ENCODE measurements around the gene MLLT10. TPM values are rescaled to one million over a fixed set of nuclear protein-coding genes. Genes with fewer than 3 reads are reported as not detected.

The MLLT10 gene
- total RNA-seq, 1 experiment from 2014 or later, result 58.4 TPM

DNA sequence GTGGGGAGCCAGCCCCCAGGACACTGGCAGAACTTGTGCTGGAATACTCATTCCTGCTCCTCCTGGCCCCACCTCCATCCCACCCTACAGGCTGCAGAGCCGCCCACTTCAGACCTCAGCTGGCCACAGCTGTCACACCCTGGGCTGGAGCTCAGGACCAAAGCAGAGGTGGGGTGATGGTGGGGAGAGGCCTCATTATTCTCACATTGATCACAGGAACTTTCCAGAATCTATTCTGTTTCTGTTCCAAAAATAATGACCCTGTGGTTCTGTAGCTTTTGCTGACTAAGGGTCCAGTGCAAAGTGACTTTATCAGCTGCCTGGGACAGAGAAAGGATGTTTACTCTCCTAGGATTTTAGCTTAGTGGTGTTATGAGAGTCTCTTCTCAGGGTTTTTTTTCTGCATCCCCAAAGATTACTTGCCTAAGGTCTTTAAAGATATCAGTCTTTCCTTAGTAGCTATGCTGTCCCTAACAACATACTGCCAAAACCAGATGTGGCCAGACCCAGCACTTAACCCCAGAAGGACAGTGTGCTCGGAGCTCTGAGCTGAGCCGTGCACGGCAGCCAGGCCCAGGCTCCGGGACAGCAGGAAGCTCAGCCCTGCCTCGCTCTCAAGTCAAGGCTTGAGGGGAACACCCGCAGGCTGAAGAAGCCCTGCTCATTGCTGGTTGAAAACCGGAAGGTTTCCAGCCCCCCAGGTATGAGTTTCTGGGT, 223.3 kb downstream of the MLLT10 start:
- ChIA-PET CTCF (no interaction called here), POLR2A (ENCODE audit: low non-redundant PET) (no interaction called here)
- no TSS peak for BruUV-seq (replicated peaks)
- no peaks in the 10 kb centered on the region for H3K4me1 ChIP-seq (ENCODE audit: insufficient read depth, low read length, poor library complexity, severe bottlenecking)
- no peak overlapping the region for H3K4me3 ChIP-seq (ENCODE audit: low read depth, low read length, poor library complexity, severe bottlenecking)
- no peak for DNase-seq (ENCODE audit: low spot score)
- no peaks in the 10 kb centered on the region for H3K27me3 ChIP-seq (replicated peaks; ENCODE audit: insufficient read depth, low read depth, low read length, poor library complexity)
- H3K27ac ChIP-seq (ENCODE audit: low read depth, low read length, poor library complexity, severe bottlenecking), result no peak overlapping the region
- H3K36me3 ChIP-seq (ENCODE audit: insufficient read depth, low read length, poor library complexity, severe bottlenecking), result no peaks in the 10 kb centered on the region
- intact Hi-C loops (cut with micrococcal nuclease; ENCODE audit: unreplicated experiment), result no loop called here
- TF ChIP-seq EZH2 (IDR thresholded peaks at IDR 0.05; ENCODE audit: borderline replicate concordance, low read depth, low read length, poor library complexity, severe bottlenecking), result no peak
- TF ChIP-seq, protein P1, sequence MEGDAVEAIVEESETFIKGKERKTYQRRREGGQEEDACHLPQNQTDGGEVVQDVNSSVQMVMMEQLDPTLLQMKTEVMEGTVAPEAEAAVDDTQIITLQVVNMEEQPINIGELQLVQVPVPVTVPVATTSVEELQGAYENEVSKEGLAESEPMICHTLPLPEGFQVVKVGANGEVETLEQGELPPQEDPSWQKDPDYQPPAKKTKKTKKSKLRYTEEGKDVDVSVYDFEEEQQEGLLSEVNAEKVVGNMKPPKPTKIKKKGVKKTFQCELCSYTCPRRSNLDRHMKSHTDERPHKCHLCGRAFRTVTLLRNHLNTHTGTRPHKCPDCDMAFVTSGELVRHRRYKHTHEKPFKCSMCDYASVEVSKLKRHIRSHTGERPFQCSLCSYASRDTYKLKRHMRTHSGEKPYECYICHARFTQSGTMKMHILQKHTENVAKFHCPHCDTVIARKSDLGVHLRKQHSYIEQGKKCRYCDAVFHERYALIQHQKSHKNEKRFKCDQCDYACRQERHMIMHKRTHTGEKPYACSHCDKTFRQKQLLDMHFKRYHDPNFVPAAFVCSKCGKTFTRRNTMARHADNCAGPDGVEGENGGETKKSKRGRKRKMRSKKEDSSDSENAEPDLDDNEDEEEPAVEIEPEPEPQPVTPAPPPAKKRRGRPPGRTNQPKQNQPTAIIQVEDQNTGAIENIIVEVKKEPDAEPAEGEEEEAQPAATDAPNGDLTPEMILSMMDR (conservative IDR thresholded peaks at IDR 0.05; ENCODE audit: low read depth, low read length), result no peak
- no peaks in the 10 kb centered on the region for H3K9me3 ChIP-seq (ENCODE audit: low read depth, low read length, poor library complexity, severe bottlenecking)

DNA sequence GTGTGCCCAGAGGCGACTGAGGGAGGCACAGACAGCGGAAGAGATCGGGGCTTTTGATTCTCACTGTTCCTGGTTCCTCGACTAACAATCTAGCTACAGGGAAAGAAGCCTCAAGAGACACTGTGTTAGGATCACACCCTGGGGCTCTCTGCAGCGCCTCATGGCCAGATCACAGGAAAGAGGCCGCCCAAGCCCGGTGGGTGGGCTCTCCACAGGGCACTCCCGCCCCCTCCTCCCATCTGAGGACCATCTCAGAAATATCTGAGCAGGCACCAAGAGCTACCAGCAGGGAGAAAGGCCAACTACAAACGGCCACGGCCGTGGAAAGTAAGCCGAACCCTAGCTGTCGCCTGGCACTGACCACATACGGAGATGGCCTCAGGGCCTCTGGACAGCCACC, 224.2 kb downstream of the MLLT10 start:
- TF ChIP-seq, protein P1 (conservative IDR thresholded peaks at IDR 0.05; ENCODE audit: low read depth, low read length), result no peak
- no peak for TF ChIP-seq EZH2 (IDR thresholded peaks at IDR 0.05; ENCODE audit: borderline replicate concordance, low read depth, low read length, poor library complexity, severe bottlenecking)
- BruUV-seq (replicated peaks), result no TSS peak
- Histone ChIP-seq H3K4me1 (ENCODE audit: insufficient read depth, low read length, poor library complexity, severe bottlenecking) (no peaks in the 10 kb centered on the region), H3K27me3 (replicated peaks; ENCODE audit: insufficient read depth, low read depth, low read length, poor library complexity) (no peaks in the 10 kb centered on the region), H3K9me3 (ENCODE audit: low read depth, low read length, poor library complexity, severe bottlenecking) (no peaks in the 10 kb centered on the region), H3K27ac (ENCODE audit: low read depth, low read length, poor library complexity, severe bottlenecking) (no peak overlapping the region), H3K36me3 (ENCODE audit: insufficient read depth, low read length, poor library complexity, severe bottlenecking) (no peaks in the 10 kb centered on the region), H3K4me3 (ENCODE audit: low read depth, low read length, poor library complexity, severe bottlenecking) (no peak overlapping the region)
- DNase-seq (ENCODE audit: low spot score), result no peak
- ChIA-PET CTCF (no interaction called here), POLR2A (ENCODE audit: low non-redundant PET) (interaction anchor here (0.7 kb wide), 1 partner anchor 60 kb away, joined by 4 read pairs; no protein-coding TSS in a partner anchor)
- intact Hi-C loops (cut with micrococcal nuclease; ENCODE audit: unreplicated experiment), result no loop called here

DNA sequence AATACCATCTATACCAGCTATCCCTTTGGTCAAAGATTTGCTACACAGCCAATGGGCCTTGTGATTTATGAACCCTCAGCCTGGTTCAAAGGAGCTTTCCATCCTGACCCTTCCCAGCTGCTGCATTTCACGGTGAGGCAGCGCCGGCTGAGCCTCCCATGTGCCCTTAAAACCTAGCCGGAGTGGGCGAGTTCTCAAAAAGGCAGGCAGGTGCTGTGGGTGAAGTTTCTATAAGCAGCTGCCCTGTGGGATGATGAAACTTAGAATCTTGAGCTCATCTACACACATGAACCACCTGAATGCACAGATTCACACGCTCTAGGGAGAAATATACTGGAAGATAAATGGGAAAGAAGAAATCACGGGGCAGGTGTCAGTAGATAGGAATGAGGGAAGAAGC, 224.7 kb downstream of the MLLT10 start:
- no peaks in the 10 kb centered on the region for H3K4me1 ChIP-seq (ENCODE audit: insufficient read depth, low read length, poor library complexity, severe bottlenecking)
- no peak overlapping the region for H3K4me3 ChIP-seq (ENCODE audit: low read depth, low read length, poor library complexity, severe bottlenecking)
- CTCF ChIA-PET, result no interaction called here
- POLR2A ChIA-PET (ENCODE audit: low non-redundant PET), result interaction anchor here (0.7 kb wide), 1 partner anchor 59 kb away, joined by 4 read pairs; no protein-coding TSS in a partner anchor
- TF ChIP-seq, protein P1 (conservative IDR thresholded peaks at IDR 0.05; ENCODE audit: low read depth, low read length), result no peak
- TF ChIP-seq EZH2 (IDR thresholded peaks at IDR 0.05; ENCODE audit: borderline replicate concordance, low read depth, low read length, poor library complexity, severe bottlenecking), result no peak
- no peaks in the 10 kb centered on the region for H3K9me3 ChIP-seq (ENCODE audit: low read depth, low read length, poor library complexity, severe bottlenecking)
- intact Hi-C loops (cut with micrococcal nuclease; ENCODE audit: unreplicated experiment), result no loop called here
- H3K27me3 ChIP-seq (replicated peaks; ENCODE audit: insufficient read depth, low read depth, low read length, poor library complexity), result no peaks in the 10 kb centered on the region
- no TSS peak for BruUV-seq (replicated peaks)
- H3K36me3 ChIP-seq (ENCODE audit: insufficient read depth, low read length, poor library complexity, severe bottlenecking), result no peaks in the 10 kb centered on the region
- no peak for DNase-seq (ENCODE audit: low spot score)
- no peak overlapping the region for H3K27ac ChIP-seq (ENCODE audit: low read depth, low read length, poor library complexity, severe bottlenecking)
